ENCODE measurements around the gene LMNTD1.

Gene LMNTD1

GRCh38 chr12:25557830-25558436 is 4.8 kb upstream of the LMNTD1 start:
- DNase-seq (ENCODE audit: low read depth, low spot score), result no peak
- no peak overlapping the region for H3K27ac ChIP-seq

DNA sequence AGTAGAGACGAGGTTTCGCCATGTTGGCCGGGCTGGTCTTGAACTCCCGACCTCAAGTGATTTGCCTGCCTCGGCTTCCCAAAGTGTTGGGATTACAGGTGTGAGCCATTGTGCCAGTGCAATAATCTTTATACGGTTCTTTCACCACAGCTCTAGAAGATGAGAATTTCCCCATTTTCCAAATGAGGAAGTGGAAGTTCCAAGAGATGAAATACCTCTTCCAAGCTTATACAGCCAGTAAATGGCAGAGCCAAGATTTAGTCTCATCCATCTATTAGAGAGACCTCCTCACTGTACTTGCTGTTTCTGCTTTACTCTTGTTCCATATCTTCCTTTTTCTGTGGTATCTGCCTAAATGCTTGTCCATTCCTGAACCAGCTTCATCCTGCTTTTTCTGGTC is 3.1 kb upstream of the LMNTD1 start:
- no peak for DNase-seq (ENCODE audit: low read depth, low spot score)
- no peak overlapping the region for H3K27ac ChIP-seq

GRCh38 chr12:25552681-25553080 is 402 bp downstream of the LMNTD1 start:
- no peak for DNase-seq (ENCODE audit: low read depth, low spot score)
- H3K27ac ChIP-seq, result no peak overlapping the region

- DNase-seq (ENCODE audit: low read depth, low spot score), result peak; percentile 20
- no peak overlapping the region for H3K27ac ChIP-seq
These were observed 2.9 kb downstream of the LMNTD1 start for GRCh38 chr12:25550186-25550585.

GRCh38 chr12:25549120-25549519 is 4.0 kb downstream of the LMNTD1 start:
- DNase-seq (ENCODE audit: low read depth, low spot score), result no peak
- H3K27ac ChIP-seq, result no peak overlapping the region

DNA sequence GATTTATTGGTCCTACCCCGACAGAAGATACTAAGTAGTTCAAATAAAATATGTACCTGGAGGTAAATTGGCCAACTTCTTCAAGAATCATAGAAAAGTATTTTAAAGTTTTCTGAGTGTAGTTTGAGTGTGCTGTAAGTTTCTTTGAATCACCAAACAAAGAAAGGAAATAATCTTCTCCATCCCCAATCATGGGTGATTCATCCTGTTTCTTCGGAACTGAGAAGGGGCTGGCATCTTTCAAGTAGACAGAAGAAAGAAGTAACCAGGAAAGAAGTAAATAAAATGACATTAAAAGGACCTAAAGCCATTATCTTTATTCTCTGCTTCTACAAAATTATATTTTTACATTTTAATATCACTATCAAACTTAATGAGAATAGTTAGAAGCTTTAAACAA is 6.8 kb downstream of the LMNTD1 start:
- no peak for DNase-seq (ENCODE audit: low read depth, low spot score)
- H3K27ac ChIP-seq, result no peak overlapping the region

DNA sequence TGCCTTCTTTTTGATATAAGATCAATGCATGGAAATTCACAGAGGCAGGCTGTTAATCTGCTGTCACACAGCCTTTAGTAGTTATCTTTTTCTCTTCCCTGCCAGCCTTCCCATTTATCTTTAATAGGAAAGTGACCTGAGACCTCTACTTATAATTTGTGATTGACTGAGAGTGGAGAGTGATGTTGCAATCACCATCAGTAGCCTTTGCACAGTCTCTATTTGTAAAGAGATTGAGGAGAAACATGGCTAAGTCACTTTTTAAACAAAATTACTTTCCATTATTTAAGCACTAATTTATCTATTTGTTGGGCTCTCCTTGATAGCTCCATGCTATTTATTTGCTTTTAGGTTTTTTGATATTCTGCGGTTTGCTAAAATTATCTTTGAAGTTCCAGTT is 19.9 kb downstream of the LMNTD1 start:
- no peak overlapping the region for H3K27ac ChIP-seq
- no peak for DNase-seq (ENCODE audit: low read depth, low spot score)

- no peak for DNase-seq (ENCODE audit: low read depth, low spot score)
- no peak overlapping the region for H3K27ac ChIP-seq
These were observed 21.5 kb downstream of the LMNTD1 start for GRCh38 chr12:25531502-25532052.

- peak overlapping the region; percentile 67 for H3K27ac ChIP-seq
- DNase-seq (ENCODE audit: low read depth, low spot score), result peak; percentile 16
These were observed 23.3 kb downstream of the LMNTD1 start for GRCh38 chr12:25529738-25530137.

DNA sequence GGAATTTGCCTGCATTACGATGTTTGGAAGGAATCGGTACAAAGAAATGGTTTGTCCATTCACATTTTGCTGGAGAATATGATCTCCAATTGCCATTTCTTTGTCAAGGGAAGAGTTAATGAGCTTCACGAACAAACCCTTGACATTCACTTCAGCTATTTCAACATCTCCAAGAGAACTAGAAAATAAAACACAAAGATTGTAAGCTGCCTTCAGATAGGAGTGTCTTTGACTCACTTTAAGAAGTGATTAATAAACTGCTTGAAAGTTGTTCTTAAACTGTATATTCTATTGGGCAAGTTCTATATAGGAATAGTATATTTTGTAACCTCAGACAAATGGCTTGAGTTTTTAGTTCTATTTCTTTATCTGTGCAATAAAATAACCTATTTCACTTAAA is 26.3 kb downstream of the LMNTD1 start:
- no peak for DNase-seq (ENCODE audit: low read depth, low spot score)
- no peak overlapping the region for H3K27ac ChIP-seq

DNA sequence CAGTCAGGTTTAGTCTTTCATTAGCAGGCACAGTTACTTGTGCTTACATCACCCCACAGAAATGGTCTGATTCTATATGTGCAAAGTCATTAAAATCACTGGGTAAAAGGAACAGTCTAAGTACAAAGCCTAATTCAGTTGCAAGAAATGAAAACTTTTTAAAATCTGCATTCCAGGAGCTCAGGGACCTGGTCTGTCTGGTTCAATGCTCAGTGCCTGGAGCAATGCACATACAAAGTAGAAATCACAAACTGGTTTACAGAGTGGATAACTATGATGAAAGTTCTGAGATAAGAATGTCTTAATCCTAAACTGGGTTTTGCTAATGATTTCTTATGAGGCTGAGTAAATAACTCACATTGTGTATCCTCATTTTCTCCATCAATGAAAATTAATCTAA is 28.7 kb downstream of the LMNTD1 start:
- no peak for DNase-seq (ENCODE audit: low read depth, low spot score)

DNA sequence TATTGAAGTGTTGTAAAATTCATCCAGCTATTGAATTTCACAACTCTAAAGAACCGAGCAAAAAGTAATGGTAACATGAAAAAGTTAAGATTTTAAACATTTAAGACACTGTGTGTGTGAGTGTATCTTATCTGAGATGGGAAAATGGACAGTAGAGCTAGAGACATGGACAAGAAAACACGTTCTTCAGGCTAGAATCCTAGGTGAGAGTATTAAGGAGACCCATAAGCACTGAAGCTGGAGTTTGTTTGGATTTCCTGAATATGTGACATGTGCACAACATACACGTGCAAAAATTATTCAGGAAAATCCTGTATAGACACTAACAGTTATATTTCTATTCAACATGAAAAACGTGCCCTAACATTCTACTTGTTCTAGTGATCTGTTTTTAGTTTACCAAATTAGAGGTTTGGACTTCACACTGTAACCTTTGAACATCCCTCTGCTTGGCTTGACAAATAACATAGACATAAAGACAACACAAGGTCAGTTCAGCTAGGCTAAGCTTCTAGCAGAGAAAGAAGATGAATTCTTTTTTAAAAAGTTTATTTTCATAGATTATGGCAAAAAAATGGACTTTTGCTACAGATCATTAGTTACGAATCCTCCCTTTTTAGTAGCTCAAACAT is 31.3 kb downstream of the LMNTD1 start:
- no peak for DNase-seq (ENCODE audit: low read depth, low spot score)
- H3K27ac ChIP-seq, result no peak overlapping the region

More for the DNA sequence above, 28.7 kb downstream of the LMNTD1 start:
- no peak overlapping the region for H3K27ac ChIP-seq

DNA sequence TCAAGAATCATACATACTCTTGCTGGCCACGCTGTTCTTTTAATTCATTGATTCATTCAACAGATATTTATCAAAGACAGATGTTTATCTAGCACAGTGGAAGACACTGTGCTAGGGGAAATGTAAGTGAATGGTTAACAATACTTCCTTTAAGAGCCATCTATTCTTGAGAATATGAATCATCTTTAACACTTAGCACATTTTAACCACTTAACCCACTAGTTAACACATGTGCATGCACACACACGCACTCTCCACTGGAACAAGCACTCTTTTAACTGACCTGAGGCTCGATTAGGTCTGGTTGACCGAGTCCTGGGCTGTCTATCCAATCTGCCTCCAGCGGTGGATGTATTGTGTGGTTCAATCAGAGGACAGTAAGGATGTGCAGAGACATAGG is 34.6 kb downstream of the LMNTD1 start:
- no peak overlapping the region for H3K27ac ChIP-seq
- DNase-seq (ENCODE audit: low read depth, low spot score), result peak; percentile 34

- no peak overlapping the region for H3K27ac ChIP-seq
- DNase-seq (ENCODE audit: low read depth, low spot score), result no peak
These were observed 48.3 kb downstream of the LMNTD1 start for GRCh38 chr12:25504744-25505143.

GRCh38 chr12:25503666-25504065 is 49.4 kb downstream of the LMNTD1 start:
- no peak for DNase-seq (ENCODE audit: low read depth, low spot score)
- H3K27ac ChIP-seq, result no peak overlapping the region

- no peak for DNase-seq (ENCODE audit: low read depth, low spot score)
- no peak overlapping the region for H3K27ac ChIP-seq
These were observed 50.5 kb downstream of the LMNTD1 start for GRCh38 chr12:25502596-25502995.

GRCh38 chr12:25502118-25502517 is 51.0 kb downstream of the LMNTD1 start:
- H3K27ac ChIP-seq, result no peak overlapping the region
- DNase-seq (ENCODE audit: low read depth, low spot score), result no peak

DNA sequence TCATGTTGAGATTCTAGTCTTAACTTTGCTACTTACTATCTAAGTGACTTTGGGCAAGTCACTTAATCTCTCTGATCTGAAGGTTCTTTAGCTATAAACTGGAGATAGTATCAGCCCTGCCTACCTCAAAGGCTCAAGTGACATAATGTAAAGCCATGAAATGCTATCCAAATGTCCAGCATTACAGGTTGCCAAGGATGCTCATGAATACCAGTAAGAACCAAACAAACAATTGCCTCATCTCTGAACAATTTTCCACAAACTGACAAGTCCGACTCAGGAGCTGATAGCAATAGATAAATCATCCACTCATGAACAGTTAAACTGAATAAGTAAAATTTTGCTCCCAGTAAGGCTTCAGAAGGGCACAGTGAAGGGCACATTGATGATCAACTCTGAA is 51.5 kb downstream of the LMNTD1 start:
- no peak overlapping the region for H3K27ac ChIP-seq

DNA sequence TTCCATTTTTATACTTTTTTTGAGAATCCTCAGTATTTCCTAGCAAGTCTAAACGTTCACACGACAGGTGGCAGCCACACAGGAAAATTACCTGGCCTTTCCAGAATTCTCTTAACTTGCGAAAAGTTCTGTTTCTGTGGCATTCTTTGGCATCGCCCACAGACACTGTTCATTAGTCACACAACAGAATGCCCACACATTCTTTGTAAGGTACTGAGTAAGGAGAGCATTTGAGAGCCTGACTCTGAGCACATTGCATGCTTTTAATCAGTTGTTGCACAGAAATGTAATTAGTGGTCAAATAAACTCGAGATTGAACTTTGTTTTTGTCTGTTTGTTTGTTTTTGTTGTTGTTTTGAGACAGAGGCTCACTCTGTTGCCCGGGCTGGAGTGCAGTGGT is 52.4 kb downstream of the LMNTD1 start:
- no peak overlapping the region for H3K27ac ChIP-seq
- DNase-seq (ENCODE audit: low read depth, low spot score), result no peak

More for the DNA sequence above, 51.5 kb downstream of the LMNTD1 start:
- DNase-seq (ENCODE audit: low read depth, low spot score), result no peak

- H3K27ac ChIP-seq, result no peak overlapping the region
- no peak for DNase-seq (ENCODE audit: low read depth, low spot score)
These were observed 56.1 kb downstream of the LMNTD1 start for GRCh38 chr12:25497021-25497420.

DNA sequence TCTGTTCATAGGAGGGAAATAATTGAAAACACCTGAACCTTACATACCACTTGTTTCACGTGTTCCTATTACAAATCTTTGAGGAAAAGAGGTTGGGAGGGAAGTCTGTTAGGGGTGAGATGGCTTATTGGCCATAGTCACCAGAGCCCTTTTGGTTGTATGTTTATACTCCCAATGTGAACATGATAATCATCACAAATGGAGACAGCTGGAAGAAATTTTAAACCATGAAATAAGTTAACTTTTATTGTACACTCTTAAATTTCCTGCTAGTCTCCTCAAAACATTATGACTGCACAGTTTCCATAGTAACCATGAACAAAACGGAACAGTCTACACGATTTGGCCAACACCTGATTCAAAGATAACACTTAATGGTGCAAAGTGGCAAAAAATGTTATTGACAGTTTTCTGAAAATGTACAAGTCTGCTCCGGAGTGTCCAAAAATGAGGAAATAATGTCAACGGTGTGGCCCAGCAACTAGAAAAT is 56.9 kb downstream of the LMNTD1 start:
- peak overlapping the region; percentile 32 for H3K27ac ChIP-seq
- DNase-seq (ENCODE audit: low read depth, low spot score), result no peak
